Neutrophil (primary cell): ENCODE measurements around the gene LRRC43.

Source experiments
- H3K27ac ChIP-seq: fragments of 200-600 bp; sonication (generic); 2 replicates; pipeline ENCODE4 v1.5.1; 2016; ENCODE audit warnings: mild to moderate bottlenecking, moderate library complexity
- H3K27me3 ChIP-seq: fragments of 200-600 bp; sonication (generic); 2 replicates; pipeline ENCODE4 v1.6.0; 2016; ENCODE audit warnings: mild to moderate bottlenecking
- H3K36me3 ChIP-seq: fragments of 200-600 bp; sonication (generic); 2 replicates; pipeline ENCODE4 v1.5.1; 2017
- H3K4me1 ChIP-seq, 2 experiments: fragments of 200-600 bp in 1 of 2; sonication (generic) in 1 of 2; 1 replicate in 1 of 2; 2 replicates in 1 of 2; pipeline versions ENCODE4 v1.5.1 to v1.6.1; 2013 to 2016; ENCODE audit warnings: low read depth in 1 of 2, low read length in 1 of 2, mild to moderate bottlenecking in 1 of 2, moderate library complexity in 1 of 2; ENCODE audit not compliant: control insufficient read depth in 1 of 2, insufficient read depth in 1 of 2
- H3K4me3 ChIP-seq, 2 experiments: fragments of 200-600 bp in 1 of 2; sonication (generic) in 1 of 2; 1 replicate in 1 of 2; 2 replicates in 1 of 2; pipeline ENCODE4 v1.5.1; 2013 to 2016; ENCODE audit warnings: low read depth in 1 of 2, low read length in 1 of 2, mild to moderate bottlenecking in 1 of 2, moderate library complexity in 1 of 2
- H3K9me3 ChIP-seq: fragments of 200-600 bp; sonication (generic); 2 replicates; pipeline ENCODE4 v1.5.1; 2016
- TF ChIP-seq, protein P1 (sequence below): fragments of 200-600 bp; sonication (generic); IDR thresholded peaks from 2 replicates; pipeline ENCODE4 v1.5.1; 2016; ENCODE audit warnings: antibody characterized with exemption

The LRRC43 gene

DNA sequence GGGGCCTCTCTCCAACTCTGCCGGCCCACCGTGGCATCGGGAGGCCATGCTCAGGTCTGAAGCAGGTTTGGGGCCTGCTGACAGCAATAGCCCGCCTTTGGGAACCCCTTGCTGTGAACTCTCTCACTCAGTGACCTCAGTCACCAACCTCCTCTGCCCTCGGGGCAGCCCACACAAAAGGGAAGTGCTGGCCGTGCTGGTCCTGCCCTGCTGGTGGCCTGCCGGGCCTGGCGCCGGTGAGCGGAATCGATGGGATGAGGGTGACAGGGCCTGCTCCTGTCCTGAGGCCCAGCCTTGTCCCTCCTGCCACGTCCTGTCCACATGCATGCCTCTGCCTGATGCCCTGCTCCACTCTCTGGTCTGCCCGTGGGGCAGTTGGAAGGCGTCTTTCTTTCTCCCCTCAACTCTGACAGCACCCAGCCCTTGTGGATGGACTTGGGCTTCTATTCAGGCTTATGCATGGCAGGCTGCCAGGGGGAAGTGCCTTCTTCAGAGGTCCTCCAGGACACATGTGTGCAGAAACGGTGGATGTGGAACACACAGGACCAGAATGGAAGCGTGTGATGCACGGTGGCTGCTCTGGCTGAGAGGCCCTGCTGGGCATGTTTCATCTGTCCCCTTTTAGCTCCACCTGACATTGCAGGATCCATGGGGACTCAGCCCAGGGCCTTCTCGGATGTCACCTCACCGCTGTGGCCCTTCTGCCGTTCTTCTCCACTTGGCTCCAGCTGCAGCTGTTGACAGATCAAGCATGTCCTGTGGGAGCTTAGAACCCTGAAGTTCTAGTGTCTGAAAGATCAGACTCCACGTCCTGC is 40.8 kb upstream of the LRRC43 start:
- no peak overlapping the region for H3K4me3 ChIP-seq
- no peaks in the 10 kb centered on the region for H3K9me3 ChIP-seq
- no peak overlapping the region for H3K27ac ChIP-seq
- TF ChIP-seq, protein P1, sequence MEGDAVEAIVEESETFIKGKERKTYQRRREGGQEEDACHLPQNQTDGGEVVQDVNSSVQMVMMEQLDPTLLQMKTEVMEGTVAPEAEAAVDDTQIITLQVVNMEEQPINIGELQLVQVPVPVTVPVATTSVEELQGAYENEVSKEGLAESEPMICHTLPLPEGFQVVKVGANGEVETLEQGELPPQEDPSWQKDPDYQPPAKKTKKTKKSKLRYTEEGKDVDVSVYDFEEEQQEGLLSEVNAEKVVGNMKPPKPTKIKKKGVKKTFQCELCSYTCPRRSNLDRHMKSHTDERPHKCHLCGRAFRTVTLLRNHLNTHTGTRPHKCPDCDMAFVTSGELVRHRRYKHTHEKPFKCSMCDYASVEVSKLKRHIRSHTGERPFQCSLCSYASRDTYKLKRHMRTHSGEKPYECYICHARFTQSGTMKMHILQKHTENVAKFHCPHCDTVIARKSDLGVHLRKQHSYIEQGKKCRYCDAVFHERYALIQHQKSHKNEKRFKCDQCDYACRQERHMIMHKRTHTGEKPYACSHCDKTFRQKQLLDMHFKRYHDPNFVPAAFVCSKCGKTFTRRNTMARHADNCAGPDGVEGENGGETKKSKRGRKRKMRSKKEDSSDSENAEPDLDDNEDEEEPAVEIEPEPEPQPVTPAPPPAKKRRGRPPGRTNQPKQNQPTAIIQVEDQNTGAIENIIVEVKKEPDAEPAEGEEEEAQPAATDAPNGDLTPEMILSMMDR, result no peak
- H3K4me1 ChIP-seq, result no peaks in the 10 kb centered on the region
- H3K27me3 ChIP-seq, result no peaks in the 10 kb centered on the region
- peaks cover 66% of the 10 kb centered on the region for H3K36me3 ChIP-seq

- TF ChIP-seq, protein P1, result no peak
Observed at GRCh38 chr12:122142857-122143256, 40.1 kb upstream of the LRRC43 start.

DNA sequence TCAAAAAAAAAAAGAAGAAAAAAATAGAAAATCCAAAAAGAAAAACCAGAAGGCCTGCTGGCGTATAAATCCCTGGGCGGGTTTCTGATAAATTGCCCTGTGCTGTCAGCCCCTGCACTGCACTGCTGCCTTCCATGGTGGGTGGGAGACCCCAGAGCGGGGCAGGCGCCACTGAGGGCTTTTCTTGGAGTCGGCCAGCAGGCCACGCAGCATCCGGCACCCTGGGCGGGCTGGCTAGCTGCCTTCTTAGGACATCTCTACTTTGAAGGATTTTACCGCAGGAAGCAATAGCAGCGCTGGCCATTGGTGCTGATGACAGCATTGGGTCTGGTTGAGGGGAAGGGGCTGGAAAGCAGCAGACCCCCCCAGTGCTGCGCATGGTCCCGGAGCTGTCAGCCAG is 38.0 kb upstream of the LRRC43 start:
- Histone ChIP-seq H3K36me3 (peaks cover 40% of the 10 kb centered on the region), H3K9me3 (no peaks in the 10 kb centered on the region), H3K4me3 (no peak overlapping the region)

More at GRCh38 chr12:122142857-122143256, 40.1 kb upstream of the LRRC43 start:
- Histone ChIP-seq H3K4me3 (no peak overlapping the region), H3K27ac (no peak overlapping the region), H3K4me1 (no peaks in the 10 kb centered on the region), H3K9me3 (no peaks in the 10 kb centered on the region), H3K36me3 (peaks cover 58% of the 10 kb centered on the region), H3K27me3 (no peaks in the 10 kb centered on the region)

DNA sequence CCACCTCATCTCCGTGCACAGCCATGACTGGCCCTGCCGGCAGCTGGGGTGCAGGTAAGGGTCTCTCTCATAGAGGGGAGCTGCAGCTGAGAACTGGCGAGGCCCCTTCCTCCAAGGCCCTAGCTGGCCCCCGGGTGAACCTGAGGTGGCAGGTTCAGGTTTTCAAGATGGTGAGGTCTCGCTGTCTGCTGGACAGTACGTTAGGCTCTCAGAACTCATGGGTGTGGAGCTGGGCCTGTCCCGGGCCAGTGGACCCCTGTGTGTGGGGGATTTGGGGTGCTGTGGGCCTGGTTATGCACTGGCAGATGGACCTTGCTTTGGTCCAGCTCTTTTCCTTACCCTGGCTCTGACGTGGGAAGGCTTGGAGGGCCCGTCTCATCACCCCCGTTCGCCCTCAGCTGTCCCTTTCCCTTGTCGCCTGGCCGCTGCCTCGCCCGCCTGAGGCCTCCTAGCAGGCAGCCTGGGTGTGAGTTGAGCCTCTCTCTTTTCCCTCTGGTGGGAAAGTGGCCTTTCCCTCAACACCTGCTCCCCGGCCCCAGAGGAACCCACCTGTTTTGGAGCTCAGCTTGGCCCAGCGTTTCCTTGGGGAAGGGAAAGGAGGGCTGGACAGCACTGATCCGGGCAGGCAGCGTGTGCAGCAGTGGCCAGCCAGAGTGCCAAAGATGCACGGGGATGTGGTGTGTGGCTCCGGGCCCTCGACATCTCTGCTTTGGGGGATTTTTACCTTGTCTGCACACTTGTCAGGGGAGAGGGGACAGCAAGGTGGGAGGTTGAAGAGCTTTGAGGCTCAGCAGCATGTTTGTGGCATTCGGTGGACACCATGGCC is 37.2 kb upstream of the LRRC43 start:
- Histone ChIP-seq H3K36me3 (peaks cover 32% of the 10 kb centered on the region), H3K9me3 (no peaks in the 10 kb centered on the region), H3K4me3 (no peak overlapping the region), H3K27ac (no peak overlapping the region), H3K4me1 (no peaks in the 10 kb centered on the region), H3K27me3 (no peaks in the 10 kb centered on the region)
- TF ChIP-seq, protein P1, result no peak

More for the DNA sequence above, 38.0 kb upstream of the LRRC43 start:
- no peaks in the 10 kb centered on the region for H3K4me1 ChIP-seq
- no peak overlapping the region for H3K27ac ChIP-seq
- no peaks in the 10 kb centered on the region for H3K27me3 ChIP-seq
- TF ChIP-seq, protein P1, result no peak

- H3K27ac ChIP-seq, result no peak overlapping the region
- H3K27me3 ChIP-seq, result peaks cover under 1% of the 10 kb centered on the region
- H3K4me3 ChIP-seq, result no peak overlapping the region
- no peaks in the 10 kb centered on the region for H3K4me1 ChIP-seq
- no peaks in the 10 kb centered on the region for H3K9me3 ChIP-seq
- H3K36me3 ChIP-seq, result peaks cover 12% of the 10 kb centered on the region
- TF ChIP-seq, protein P1, result no peak
Observed at GRCh38 chr12:122147514-122148290, 35.2 kb upstream of the LRRC43 start.
